Endothelial cell (in vitro differentiated cells): ENCODE results near the gene ADD3. TPM values are rescaled to one million over a fixed set of nuclear protein-coding genes. Genes with fewer than 3 reads are reported as not detected.
A peak's percentile ranks its signal among the peaks of the same experiment; 100 is the strongest.

ENCODE experiments used
- DNase-seq: peaks from one replicate; pipeline ENCODE4 v3.0.0; 2021; ENCODE audit warnings: low spot score
- H3K27ac Mint-ChIP-seq: one replicate; pipeline ENCODE4 v1.8.0; 2021; ENCODE audit warnings: mixed read lengths, inconsistent platforms; ENCODE audit not compliant: unreplicated experiment
- H3K27me3 Mint-ChIP-seq: one replicate; pipeline ENCODE4 v1.8.0; 2021; ENCODE audit warnings: mild to moderate bottlenecking, moderate library complexity, mixed read lengths, inconsistent platforms; ENCODE audit not compliant: unreplicated experiment
- H3K36me3 Mint-ChIP-seq: one replicate; pipeline ENCODE4 v1.8.0; 2021; ENCODE audit warnings: mild to moderate bottlenecking, low read depth, mixed read lengths, inconsistent platforms; ENCODE audit not compliant: unreplicated experiment
- H3K4me1 Mint-ChIP-seq: one replicate; pipeline ENCODE4 v1.8.0; 2021; ENCODE audit warnings: mild to moderate bottlenecking, mixed read lengths, inconsistent platforms; ENCODE audit not compliant: unreplicated experiment
- H3K4me3 Mint-ChIP-seq: one replicate; pipeline ENCODE4 v1.8.0; 2021; ENCODE audit warnings: mild to moderate bottlenecking, mixed read lengths, inconsistent platforms; ENCODE audit not compliant: unreplicated experiment
- H3K9me3 Mint-ChIP-seq: one replicate; pipeline ENCODE4 v1.8.0; 2021; ENCODE audit warnings: mixed read lengths, inconsistent platforms; ENCODE audit not compliant: unreplicated experiment
- CTCF ChIP-seq: fragments of 200-600 bp; sonication (generic); IDR thresholded peaks from one replicate; pipeline ENCODE4 v1.5.0; 2021; ENCODE audit warnings: antibody characterized with exemption; ENCODE audit not compliant: unreplicated experiment
- total RNA-seq: library from RNA; stranded (reverse); fragmentation: NEBNext Ultra II Directional; extraction: Animal tissue kit (Norgen Biotek cat#: 25700); gene quantifications from one replicate; pipeline ENCODE4 v1.2.1, GENCODE V29; 2021; ENCODE audit not compliant: unreplicated experiment

ADD3 gene
- total RNA-seq, 1 donor from 2014 or later, result 125 TPM

GRCh38 chr10:109961174-109962001 is 46.4 kb upstream of the ADD3 start:
- no peak for TF ChIP-seq CTCF
- H3K27me3 Mint-ChIP-seq, result peaks cover 3% of the 10 kb centered on the region
- H3K4me3 Mint-ChIP-seq, result no peak overlapping the region
- H3K27ac Mint-ChIP-seq, result peak overlapping the region; percentile 96
- no peaks in the 10 kb centered on the region for H3K36me3 Mint-ChIP-seq
- no peaks in the 10 kb centered on the region for H3K9me3 Mint-ChIP-seq
- DNase-seq, result no peak
- peaks cover 31% of the 10 kb centered on the region for H3K4me1 Mint-ChIP-seq

GRCh38 chr10:109962247-109962646 is 45.5 kb upstream of the ADD3 start:
- no peak overlapping the region for H3K4me3 Mint-ChIP-seq
- no peaks in the 10 kb centered on the region for H3K36me3 Mint-ChIP-seq
- no peaks in the 10 kb centered on the region for H3K9me3 Mint-ChIP-seq
- no peak for TF ChIP-seq CTCF
- peaks cover 2% of the 10 kb centered on the region for H3K27me3 Mint-ChIP-seq
- no peak overlapping the region for H3K27ac Mint-ChIP-seq
- peaks cover 38% of the 10 kb centered on the region for H3K4me1 Mint-ChIP-seq
- no peak for DNase-seq

GRCh38 chr10:109963439-109963838 is 44.3 kb upstream of the ADD3 start:
- no peak for TF ChIP-seq CTCF
- peaks cover 2% of the 10 kb centered on the region for H3K27me3 Mint-ChIP-seq
- H3K4me1 Mint-ChIP-seq, result peaks cover 48% of the 10 kb centered on the region
- H3K4me3 Mint-ChIP-seq, result no peak overlapping the region
- H3K27ac Mint-ChIP-seq, result no peak overlapping the region
- H3K9me3 Mint-ChIP-seq, result no peaks in the 10 kb centered on the region
- DNase-seq, result no peak
- no peaks in the 10 kb centered on the region for H3K36me3 Mint-ChIP-seq

- Mint-ChIP-seq H3K36me3 (no peaks in the 10 kb centered on the region), H3K9me3 (no peaks in the 10 kb centered on the region), H3K4me1 (peaks cover 56% of the 10 kb centered on the region), H3K27ac (no peak overlapping the region), H3K4me3 (no peak overlapping the region), H3K27me3 (peaks cover 2% of the 10 kb centered on the region)
- TF ChIP-seq CTCF, result no peak
- DNase-seq, result no peak
Observed at GRCh38 chr10:109964318-109964717, 43.5 kb upstream of the ADD3 start.

GRCh38 chr10:109966961-109967738 is 40.6 kb upstream of the ADD3 start:
- Mint-ChIP-seq H3K27ac (peak overlapping the region; percentile 98), H3K9me3 (no peaks in the 10 kb centered on the region), H3K4me3 (peak overlapping the region; percentile 37), H3K4me1 (peaks cover 42% of the 10 kb centered on the region), H3K36me3 (no peaks in the 10 kb centered on the region), H3K27me3 (peaks cover 2% of the 10 kb centered on the region)
- peak; percentile 38 for DNase-seq
- no peak for TF ChIP-seq CTCF
